ENCODE measurements around the gene CDK19.
"Not testable (repeated sequence)": the region's sequence is repeated elsewhere in the genome, so short reads cannot be mapped to it uniquely, and the experiment has no call there.

Gene CDK19

GRCh38 chr6:110756817-110757216 lies 58.5 kb downstream of the CDK19 start:
- DNase-seq: no peak

GRCh38 chr6:110755411-110755834 lies 59.8 kb downstream of the CDK19 start:
- DNase-seq: no peak

DNA sequence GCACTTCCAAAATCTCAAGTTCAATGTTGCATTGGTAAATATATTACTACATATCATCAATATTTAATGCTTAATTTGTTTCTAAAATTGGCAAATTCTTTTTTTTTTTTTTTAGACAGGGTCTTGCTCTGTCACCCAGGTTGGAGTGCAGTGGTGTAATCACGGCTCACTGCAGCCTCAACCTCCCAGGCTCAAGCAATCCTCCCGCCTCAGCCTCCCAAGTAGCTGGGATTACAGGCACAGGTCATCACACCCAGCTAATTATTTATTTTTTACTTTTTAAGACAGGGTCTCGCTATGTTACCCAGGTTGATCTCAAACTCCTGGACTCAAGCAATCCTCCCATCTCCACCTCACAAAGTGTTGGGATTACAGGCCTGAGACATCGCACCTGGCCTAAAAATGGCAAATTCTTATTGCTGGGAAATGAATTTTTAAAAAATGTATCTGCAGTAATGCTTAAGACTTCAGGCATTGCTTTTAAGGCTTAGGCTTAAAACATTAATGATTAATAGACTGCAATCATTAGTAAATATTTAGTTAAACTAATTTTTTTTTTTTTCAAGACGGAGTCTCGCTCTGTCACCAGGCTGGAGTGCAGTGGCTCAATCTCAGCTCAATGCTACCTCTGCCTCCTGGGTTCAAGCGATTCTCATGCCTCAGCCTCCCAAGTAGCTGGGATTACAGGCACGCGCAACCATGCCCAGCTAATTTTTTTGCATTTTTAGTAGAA lies 61.2 kb downstream of the CDK19 start:
- DNase-seq: not testable (repeated sequence)

- DNase-seq: no peak
These were observed 66.8 kb downstream of the CDK19 start for GRCh38 chr6:110748453-110748852.

- no peak for DNase-seq
These were observed 68.6 kb downstream of the CDK19 start for GRCh38 chr6:110746680-110747079.

GRCh38 chr6:110744991-110745390 lies 70.3 kb downstream of the CDK19 start:
- DNase-seq: no peak

DNA sequence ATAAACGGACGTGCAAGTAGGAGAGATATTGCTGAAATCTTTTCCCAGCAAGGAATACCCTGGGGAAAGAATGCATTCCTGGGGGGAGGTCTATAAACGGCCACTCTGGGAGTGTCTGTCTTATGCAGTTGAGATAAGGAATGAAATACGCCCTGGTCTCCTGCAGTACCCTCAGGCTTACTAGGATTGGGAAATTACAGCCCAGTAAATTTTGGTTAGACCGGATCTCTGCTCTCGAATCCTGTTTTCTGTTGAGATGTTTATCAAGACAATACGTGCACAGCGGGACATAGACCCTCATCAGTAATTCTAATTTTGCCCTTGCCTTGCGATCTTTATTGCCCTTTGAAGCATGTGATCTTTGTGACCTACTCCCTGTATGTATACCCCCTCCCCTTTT lies 72.7 kb downstream of the CDK19 start:
- not testable (repeated sequence) for DNase-seq

DNA sequence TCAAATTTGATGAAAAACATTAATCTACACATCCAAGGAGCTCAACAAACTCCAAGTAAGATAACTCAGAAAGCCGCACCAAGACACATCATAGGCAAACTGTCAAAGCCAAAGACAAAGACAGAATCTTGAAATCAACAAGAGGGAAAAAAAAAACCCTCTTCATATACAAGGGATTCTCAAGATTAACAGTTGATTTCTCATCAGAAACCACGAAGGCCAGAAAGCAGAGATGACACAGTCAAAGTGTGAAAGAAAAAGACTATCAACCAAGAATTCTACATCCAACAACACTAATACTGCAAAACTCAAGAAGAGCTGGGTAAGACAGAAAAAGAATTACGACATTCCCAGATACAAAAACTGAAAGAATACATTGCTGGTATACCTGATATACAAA lies 73.8 kb downstream of the CDK19 start:
- DNase-seq: no peak

DNA sequence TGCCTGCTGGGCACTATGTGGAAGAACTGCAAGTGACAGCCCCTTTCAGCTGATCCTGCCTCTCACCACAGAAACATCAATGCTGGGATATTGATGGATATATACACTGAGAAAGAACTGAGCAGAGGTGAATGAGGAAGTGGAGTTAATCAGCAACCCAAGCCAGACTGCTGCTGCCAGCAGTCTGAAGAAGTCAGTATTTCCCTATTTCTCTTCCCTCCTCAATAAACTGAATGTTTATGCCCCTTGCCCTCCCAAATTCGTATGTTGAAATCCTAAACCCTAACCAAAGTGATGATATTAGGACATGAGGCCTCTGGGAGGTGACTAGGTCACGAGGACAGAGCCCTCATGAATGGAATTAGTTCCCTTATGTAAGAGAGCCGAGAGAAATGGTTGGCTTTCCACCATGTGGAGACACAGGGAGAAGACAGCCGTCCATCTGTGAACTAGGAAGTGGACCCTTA lies 76.3 kb downstream of the CDK19 start:
- DNase-seq: no peak

DNA sequence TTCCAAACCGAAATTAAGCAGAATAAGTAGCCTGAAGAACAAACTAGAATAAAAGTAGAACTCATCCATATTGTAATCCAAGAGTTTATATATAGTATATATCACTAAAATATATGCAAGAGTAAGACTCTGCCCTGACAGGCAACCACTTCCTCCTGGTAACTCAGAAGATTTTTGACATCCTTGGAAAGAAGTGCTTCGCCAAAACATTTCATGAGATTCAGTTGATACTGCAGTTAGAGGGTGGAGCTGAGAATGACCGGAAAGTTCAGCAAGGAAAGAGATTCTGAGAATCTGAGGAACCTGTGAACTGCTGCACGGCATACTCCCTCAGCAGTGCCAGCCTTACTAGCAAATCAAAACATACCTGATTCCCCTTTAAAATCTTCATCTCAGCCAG lies 79.6 kb downstream of the CDK19 start:
- no peak for DNase-seq

- DNase-seq: no peak
These were observed 83.4 kb downstream of the CDK19 start for GRCh38 chr6:110731898-110732297.

- no peak for DNase-seq
These were observed 84.1 kb downstream of the CDK19 start for GRCh38 chr6:110731196-110731595.

GRCh38 chr6:110728501-110728900 lies 86.8 kb downstream of the CDK19 start:
- no peak for DNase-seq

GRCh38 chr6:110723017-110723416 lies 92.3 kb downstream of the CDK19 start:
- DNase-seq: no peak

GRCh38 chr6:110720066-110720465 lies 95.2 kb downstream of the CDK19 start:
- no peak for DNase-seq

GRCh38 chr6:110719601-110720000 lies 95.7 kb downstream of the CDK19 start:
- not testable (repeated sequence) for DNase-seq

DNA sequence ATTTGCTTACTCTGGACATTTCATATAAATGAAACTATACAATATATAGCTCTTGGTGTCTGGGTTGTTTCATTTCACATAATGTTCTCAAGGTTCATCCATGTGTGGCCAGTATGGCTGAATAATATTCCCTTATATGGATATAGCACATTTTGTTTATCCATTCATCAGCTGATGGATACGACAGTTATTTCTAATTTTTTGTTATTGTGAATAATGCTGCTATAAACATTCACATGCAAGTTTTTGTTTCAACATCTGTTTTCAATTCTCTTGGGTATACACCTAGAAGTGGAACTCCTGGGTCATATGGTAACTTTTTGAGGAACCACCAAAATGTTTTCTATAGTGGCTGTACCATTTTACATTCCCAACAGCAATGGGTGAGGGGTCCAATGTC lies 101.1 kb downstream of the CDK19 start:
- DNase-seq: no peak

GRCh38 chr6:110712238-110712637 lies 103.0 kb downstream of the CDK19 start:
- no peak for DNase-seq

GRCh38 chr6:110710115-110710514 lies 105.2 kb downstream of the CDK19 start:
- no peak for DNase-seq

- no peak for DNase-seq
These were observed 106.8 kb downstream of the CDK19 start for GRCh38 chr6:110708295-110708950.

DNA sequence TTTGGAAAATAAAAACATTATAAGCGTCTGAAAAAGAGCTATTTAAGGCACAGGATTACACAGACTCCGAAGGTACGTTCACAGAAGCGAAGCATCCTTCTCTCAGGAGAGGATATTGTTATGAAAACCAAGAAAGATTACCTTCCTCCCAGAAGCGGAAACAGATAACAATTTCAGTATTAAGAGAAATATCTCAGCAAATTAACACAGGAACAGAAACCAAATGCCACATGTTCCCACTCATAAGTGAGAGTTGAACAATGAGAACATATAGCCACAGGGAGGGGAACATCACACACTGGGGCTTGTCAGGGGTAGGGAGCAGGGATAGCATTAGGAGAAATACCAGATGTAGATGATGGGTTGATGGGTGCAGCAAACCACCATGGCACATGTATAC lies 109.7 kb downstream of the CDK19 start:
- DNase-seq: no peak

GRCh38 chr6:110703906-110704594 lies 111.2 kb downstream of the CDK19 start:
- DNase-seq: no peak

DNA sequence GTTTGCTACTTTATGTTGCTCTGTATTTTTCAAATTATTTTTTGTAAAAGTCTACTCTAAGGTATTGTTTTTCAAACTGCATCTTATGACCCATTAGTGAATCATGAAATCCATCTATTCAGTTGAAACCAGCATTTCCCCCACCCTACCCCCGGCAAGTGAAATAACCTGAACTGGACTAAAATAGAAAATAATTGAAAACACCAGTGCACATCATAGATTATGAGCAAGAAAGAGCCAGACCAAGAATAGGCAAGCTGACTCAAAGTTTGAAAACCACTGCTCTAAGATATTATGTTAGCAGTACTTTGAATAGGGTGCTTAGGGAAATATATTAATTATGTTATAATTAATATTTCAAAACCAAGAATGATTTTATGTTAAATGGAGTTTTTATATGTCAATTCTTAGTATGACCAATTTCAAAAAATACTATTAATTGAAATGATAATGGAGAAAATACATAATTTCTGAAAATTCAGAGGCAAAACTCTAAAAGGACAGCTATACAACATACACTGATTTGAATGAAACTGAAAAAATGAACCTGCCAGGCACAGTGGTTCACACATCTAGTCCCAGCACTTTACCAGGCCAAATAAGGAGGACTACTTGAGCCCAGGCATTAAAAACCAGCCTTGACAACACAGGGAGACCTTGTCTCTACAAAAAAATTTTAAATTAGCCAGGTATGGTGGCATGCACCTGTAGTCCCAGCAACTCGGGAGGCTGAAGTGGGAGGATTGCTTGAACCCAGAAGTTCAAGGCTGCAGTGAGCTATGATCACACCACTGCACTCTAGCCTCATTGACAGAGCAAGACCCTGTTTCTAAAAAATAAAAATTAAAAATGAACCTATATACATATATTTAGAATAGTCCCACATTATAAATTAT lies 112.0 kb downstream of the CDK19 start:
- no peak for DNase-seq

Data from eye (tissue), 1 donor.